Panc1 (cell line): ENCODE results near the gene FAM20A.

Source experiments
- POLR2AphosphoS5 ChIP-seq: IDR thresholded peaks from 2 replicates; pipeline ENCODE4 v1.6.1; 2012; ENCODE audit warnings: mild to moderate bottlenecking, low read depth, low read length, moderate library complexity
- SIN3A ChIP-seq: IDR thresholded peaks from 2 replicates; pipeline ENCODE4 v1.6.1; 2012; ENCODE audit warnings: low read depth, mild to moderate bottlenecking, low read length, moderate library complexity, borderline replicate concordance; ENCODE audit not compliant: insufficient read depth
- TCF7L2 ChIP-seq: IDR thresholded peaks from 2 replicates; pipeline ENCODE4 v1.6.1; 2011; ENCODE audit warnings: mild to moderate bottlenecking, low read depth, low read length, inconsistent platforms
- TF ChIP-seq, protein P1 (sequence below): fragments of 450-650 bp; IDR thresholded peaks from 2 replicates; pipeline ENCODE4 v1.5.1; 2017; ENCODE audit warnings: mild to moderate bottlenecking
- TF ChIP-seq, protein P2 (sequence below), 2 experiments: IDR thresholded peaks; 2 replicates each; pipeline ENCODE4 v1.6.1; 2011 to 2012; ENCODE audit warnings: low read depth in 2 of 2, control low read depth in 1 of 2, low read length in 1 of 2, mild to moderate bottlenecking in 1 of 2, moderate library complexity in 1 of 2; ENCODE audit not compliant: insufficient read depth in 1 of 2

DNA sequence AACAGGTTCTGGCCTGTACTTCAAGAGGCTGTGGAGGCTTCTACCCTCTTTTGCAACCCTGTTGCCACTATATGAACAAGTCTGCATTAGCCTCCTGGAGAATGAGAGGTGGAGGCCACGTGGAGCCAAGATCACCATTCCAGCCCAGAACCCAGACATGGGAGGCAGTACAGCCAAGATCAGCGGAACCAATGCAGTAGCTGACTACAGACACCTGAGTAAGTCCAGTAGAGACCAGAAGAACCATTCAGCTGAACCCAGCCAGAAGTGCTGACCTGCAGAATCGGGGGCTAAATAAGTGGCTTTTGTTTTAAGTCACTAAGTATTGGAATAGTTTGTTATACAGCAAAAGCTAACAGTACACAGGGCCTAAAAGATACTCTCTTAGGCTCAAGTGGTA is 12.1 kb downstream of the FAM20A start:
- TF ChIP-seq, protein P1, sequence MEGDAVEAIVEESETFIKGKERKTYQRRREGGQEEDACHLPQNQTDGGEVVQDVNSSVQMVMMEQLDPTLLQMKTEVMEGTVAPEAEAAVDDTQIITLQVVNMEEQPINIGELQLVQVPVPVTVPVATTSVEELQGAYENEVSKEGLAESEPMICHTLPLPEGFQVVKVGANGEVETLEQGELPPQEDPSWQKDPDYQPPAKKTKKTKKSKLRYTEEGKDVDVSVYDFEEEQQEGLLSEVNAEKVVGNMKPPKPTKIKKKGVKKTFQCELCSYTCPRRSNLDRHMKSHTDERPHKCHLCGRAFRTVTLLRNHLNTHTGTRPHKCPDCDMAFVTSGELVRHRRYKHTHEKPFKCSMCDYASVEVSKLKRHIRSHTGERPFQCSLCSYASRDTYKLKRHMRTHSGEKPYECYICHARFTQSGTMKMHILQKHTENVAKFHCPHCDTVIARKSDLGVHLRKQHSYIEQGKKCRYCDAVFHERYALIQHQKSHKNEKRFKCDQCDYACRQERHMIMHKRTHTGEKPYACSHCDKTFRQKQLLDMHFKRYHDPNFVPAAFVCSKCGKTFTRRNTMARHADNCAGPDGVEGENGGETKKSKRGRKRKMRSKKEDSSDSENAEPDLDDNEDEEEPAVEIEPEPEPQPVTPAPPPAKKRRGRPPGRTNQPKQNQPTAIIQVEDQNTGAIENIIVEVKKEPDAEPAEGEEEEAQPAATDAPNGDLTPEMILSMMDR = no peak
- no peak for TF ChIP-seq SIN3A
- TF ChIP-seq, protein P2, sequence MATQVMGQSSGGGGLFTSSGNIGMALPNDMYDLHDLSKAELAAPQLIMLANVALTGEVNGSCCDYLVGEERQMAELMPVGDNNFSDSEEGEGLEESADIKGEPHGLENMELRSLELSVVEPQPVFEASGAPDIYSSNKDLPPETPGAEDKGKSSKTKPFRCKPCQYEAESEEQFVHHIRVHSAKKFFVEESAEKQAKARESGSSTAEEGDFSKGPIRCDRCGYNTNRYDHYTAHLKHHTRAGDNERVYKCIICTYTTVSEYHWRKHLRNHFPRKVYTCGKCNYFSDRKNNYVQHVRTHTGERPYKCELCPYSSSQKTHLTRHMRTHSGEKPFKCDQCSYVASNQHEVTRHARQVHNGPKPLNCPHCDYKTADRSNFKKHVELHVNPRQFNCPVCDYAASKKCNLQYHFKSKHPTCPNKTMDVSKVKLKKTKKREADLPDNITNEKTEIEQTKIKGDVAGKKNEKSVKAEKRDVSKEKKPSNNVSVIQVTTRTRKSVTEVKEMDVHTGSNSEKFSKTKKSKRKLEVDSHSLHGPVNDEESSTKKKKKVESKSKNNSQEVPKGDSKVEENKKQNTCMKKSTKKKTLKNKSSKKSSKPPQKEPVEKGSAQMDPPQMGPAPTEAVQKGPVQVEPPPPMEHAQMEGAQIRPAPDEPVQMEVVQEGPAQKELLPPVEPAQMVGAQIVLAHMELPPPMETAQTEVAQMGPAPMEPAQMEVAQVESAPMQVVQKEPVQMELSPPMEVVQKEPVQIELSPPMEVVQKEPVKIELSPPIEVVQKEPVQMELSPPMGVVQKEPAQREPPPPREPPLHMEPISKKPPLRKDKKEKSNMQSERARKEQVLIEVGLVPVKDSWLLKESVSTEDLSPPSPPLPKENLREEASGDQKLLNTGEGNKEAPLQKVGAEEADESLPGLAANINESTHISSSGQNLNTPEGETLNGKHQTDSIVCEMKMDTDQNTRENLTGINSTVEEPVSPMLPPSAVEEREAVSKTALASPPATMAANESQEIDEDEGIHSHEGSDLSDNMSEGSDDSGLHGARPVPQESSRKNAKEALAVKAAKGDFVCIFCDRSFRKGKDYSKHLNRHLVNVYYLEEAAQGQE (IDR thresholded peaks at IDR 0.05; ENCODE audit: insufficient read depth in 1 of 2, low read depth in 2 of 2, low read length in 1 of 2) = no peak
- TF ChIP-seq POLR2AphosphoS5 = no peak
- TF ChIP-seq TCF7L2 = no peak
